Stomach (tissue), 9 donors: ENCODE results near the gene WSCD1. TPM values are rescaled to one million over a fixed set of nuclear protein-coding genes. Genes with fewer than 3 reads are reported as not detected.

ENCODE experiments used
- DNase-seq, 2 donors: peaks; one replicate each; pipeline versions ENCODE4 v3.0.0 to v3.0.0-alpha.2; 2013 to 2019
- H3K27ac ChIP-seq, 5 donors: fragments of 200-600 bp in 4 of 5; sonication (generic) in 4 of 5; one replicate each; pipeline ENCODE4 v1.5.1; 2013 to 2019; ENCODE audit warnings: mild to moderate bottlenecking in 1 of 5, moderate library complexity in 1 of 5
- H3K27me3 ChIP-seq, 3 donors: fragments of 200-600 bp; sonication (generic); one replicate each; pipeline ENCODE4 v1.5.1; 2017 to 2019; ENCODE audit warnings: mixed run types in 1 of 3
- H3K36me3 ChIP-seq, 4 donors: fragments of 200-600 bp; sonication (generic); 1 replicate in 3 of 4; 2 replicates in 1 of 4; pipeline ENCODE4 v1.5.1; 2016 to 2019
- H3K4me1 ChIP-seq, 4 donors: fragments of 200-600 bp; sonication (generic); one replicate each; pipeline ENCODE4 v1.5.1; 2016 to 2019
- H3K4me3 ChIP-seq, 4 donors: fragments of 200-600 bp; sonication (generic) in 3 of 4; one replicate each; pipeline ENCODE4 v1.5.1; 2016 to 2019; ENCODE audit warnings: mild to moderate bottlenecking in 1 of 4
- H3K9me3 ChIP-seq, 4 donors: fragments of 200-600 bp; sonication (generic); one replicate each; pipeline ENCODE4 v1.5.1; 2016 to 2019
- CTCF ChIP-seq, 7 experiments: fragments of 450-650 bp in 4 of 7; fragments of 200-600 bp in 3 of 7; sonication (generic) in 3 of 7; IDR thresholded peaks; one replicate each; pipeline ENCODE4 v1.5.1; 2016 to 2019; ENCODE audit warnings: antibody characterized with exemption in 7 of 7, control low read depth in 2 of 7, mild to moderate bottlenecking in 1 of 7
- EP300 ChIP-seq: sonication (generic); formaldehyde crosslinking; IDR thresholded peaks from one replicate; pipeline ENCODE4 v1.6.1; 2017; ENCODE audit warnings: antibody characterized with exemption
- POLR2A ChIP-seq, 4 donors: fragments of 450-650 bp; IDR thresholded peaks; one replicate each; pipeline ENCODE4 v1.6.1; 2016; ENCODE audit warnings: antibody characterized with exemption in 4 of 4, control low read depth in 2 of 4, mild to moderate bottlenecking in 1 of 4, moderate library complexity in 1 of 4
- POLR2AphosphoS5 ChIP-seq, 3 donors: sonication (generic); formaldehyde crosslinking; IDR thresholded peaks; one replicate each; pipeline ENCODE4 v1.6.1; 2016; ENCODE audit warnings: antibody characterized with exemption in 3 of 3
- WGBS, 5 donors: extraction: QIAGEN DNeasy Blood & Tissue Kit in 3 of 5; methylation state at CpG; one replicate each; pipeline versions ENCODE4 v1.1.5 to v1.1.7; 2013 to 2018; 5-methylcytosine and 5-hydroxymethylcytosine counted together
- intact Hi-C: fragments of 100-400 bp; cut with DNase I; formaldehyde crosslinking; loops from one replicate; pipeline ENCODE4 v1.15.1; 2023; ENCODE audit warnings: low total_unique reads
- polyA plus RNA-seq, 3 donors: library from polyadenylated mRNA; stranded (reverse); fragments of 200-250 nt; gene quantifications; one replicate each; pipeline ENCODE4 v1.2.3, GENCODE V29; 2013
- total RNA-seq, 5 donors: library from RNA; depleted of rRNA; stranded (reverse); fragments of >200 nt; gene quantifications; one replicate each; pipeline versions ENCODE4 v1.1.0 to v1.2.3, GENCODE V29; 2014 to 2016
- donor health status: healthy with polysubstance abuse.
- donor health status: Bipolar disorder and iron deficiency.
- donor health status: healthy.

WSCD1 gene
- total and polyA plus RNA-seq, 8 donors = 0.58 to 32.7 (median 1.2) TPM

GRCh38 chr17:6094926-6095325, 24.7 kb downstream of the WSCD1 start:
- Histone ChIP-seq H3K36me3 (no peaks in the 10 kb centered on the region), H3K9me3 (no peaks in the 10 kb centered on the region), H3K4me1 (no peaks in the 10 kb centered on the region), H3K27me3 (no peaks in the 10 kb centered on the region), H3K27ac (no peak overlapping the region), H3K4me3 (no peak overlapping the region)
- DNase-seq = no peak
- intact Hi-C loops = no loop called here
- 91 to 92% (median 92%) methylated on average over 10 to 11 of the region's 11 CpGs for WGBS, 5 donors
- TF ChIP-seq POLR2AphosphoS5 (IDR thresholded peaks at IDR 0.05) (no peak), EP300 (no peak), POLR2A (IDR thresholded peaks at IDR 0.05) (no peak), CTCF (IDR thresholded peaks at IDR 0.05) (no peak)

DNA sequence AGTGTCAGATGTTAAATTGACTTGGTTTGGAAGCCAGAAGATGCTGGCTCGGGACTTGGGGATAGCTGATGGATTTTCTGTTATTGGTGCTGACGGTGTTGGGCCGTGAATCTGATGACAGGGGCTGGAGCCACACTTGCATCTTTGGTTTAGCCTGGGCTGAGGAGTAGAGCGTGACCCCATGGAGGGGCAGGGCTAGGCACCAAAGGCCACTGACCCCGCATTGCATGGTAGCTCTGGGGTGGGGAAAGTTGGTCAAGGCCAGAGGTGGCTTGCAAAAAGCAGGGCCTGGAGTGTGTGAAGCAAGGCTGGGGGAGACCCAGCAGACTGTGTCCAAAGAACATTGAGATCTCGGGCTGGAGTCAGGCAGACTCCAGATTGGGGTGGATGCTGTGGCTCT, 25.3 kb downstream of the WSCD1 start:
- no peak for TF ChIP-seq POLR2A (IDR thresholded peaks at IDR 0.05)
- TF ChIP-seq EP300 = no peak
- TF ChIP-seq CTCF (IDR thresholded peaks at IDR 0.05) = no peak
- no peak for TF ChIP-seq POLR2AphosphoS5 (IDR thresholded peaks at IDR 0.05)
- WGBS, 5 donors = 83 to 95% (median 87%) methylated on average over 6 of the region's 6 CpGs
- Histone ChIP-seq H3K27me3 (no peaks in the 10 kb centered on the region), H3K4me3 (no peak overlapping the region), H3K9me3 (no peaks in the 10 kb centered on the region), H3K36me3 (no peaks in the 10 kb centered on the region), H3K27ac (no peak overlapping the region), H3K4me1 (no peaks in the 10 kb centered on the region)
- intact Hi-C loops = no loop called here
- no peak for DNase-seq

DNA sequence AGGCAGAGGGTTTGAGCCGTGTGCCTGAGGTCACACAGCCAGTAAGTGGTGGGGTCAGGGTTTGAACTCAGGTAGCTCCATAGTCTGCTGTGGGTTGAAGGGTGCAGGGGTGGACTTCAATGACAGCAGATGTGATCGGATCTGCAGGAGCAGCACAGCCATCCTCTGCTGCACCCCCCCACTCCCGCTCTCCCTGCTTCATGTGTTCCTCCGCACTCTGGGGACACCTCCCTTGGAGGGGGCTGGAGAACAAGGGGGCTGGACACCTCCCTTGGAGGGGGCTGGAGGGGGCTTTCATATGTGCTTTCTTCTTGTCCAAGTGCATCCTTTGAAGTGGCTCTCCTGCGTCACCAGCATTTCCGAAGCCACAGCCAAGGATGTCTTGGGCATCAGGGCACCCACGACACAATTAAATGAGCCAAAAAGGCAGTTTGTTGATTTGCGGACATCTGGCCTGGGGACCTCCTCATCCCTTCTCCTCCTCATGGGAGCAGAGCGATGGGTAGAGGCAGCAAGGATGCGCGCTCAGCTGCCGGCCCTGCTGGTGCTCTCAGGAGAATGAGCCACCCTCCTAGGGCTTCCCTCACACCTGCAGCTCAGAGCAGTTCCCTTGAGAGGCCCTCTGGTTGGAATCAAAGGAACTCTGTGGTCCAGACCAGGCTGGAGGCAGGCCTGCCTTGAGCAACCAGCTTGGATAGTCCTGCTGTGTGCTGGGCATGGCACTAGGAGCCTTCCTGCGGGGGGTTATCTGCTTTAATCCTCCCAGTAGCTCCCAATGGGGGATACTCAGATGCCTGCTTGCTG, 26.2 kb downstream of the WSCD1 start:
- H3K27ac ChIP-seq = no peak overlapping the region
- H3K27me3 ChIP-seq = no peaks in the 10 kb centered on the region
- intact Hi-C loops = no loop called here
- H3K9me3 ChIP-seq = no peaks in the 10 kb centered on the region
- 88 to 96% (median 92%) methylated on average over 13 of the region's 13 CpGs for WGBS, 5 donors
- H3K4me3 ChIP-seq = no peak overlapping the region
- no peak for TF ChIP-seq EP300
- TF ChIP-seq POLR2AphosphoS5 (IDR thresholded peaks at IDR 0.05) = no peak
- TF ChIP-seq CTCF (IDR thresholded peaks at IDR 0.05) = no peak
- no peak for TF ChIP-seq POLR2A (IDR thresholded peaks at IDR 0.05)
- H3K4me1 ChIP-seq = no peaks in the 10 kb centered on the region
- no peak for DNase-seq
- H3K36me3 ChIP-seq = no peaks in the 10 kb centered on the region

DNA sequence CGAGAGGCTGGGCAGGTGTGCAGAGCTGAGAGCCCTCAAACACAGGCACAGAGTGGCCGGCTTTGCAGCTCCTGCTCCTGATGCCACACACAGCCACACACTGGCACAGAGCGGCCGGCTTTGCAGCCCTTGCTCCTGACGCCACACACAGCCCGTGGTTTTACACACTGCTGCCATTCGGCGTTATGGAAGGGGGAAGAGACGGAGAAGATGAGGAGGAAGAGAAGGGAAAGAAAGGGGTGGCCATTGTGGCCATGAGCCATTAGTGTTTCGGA, 26.8 kb downstream of the WSCD1 start:
- H3K4me3 ChIP-seq = no peak overlapping the region
- H3K36me3 ChIP-seq = no peaks in the 10 kb centered on the region
- no peak for DNase-seq
- no peaks in the 10 kb centered on the region for H3K9me3 ChIP-seq
- intact Hi-C loops = no loop called here
- no peaks in the 10 kb centered on the region for H3K27me3 ChIP-seq
- TF ChIP-seq CTCF (IDR thresholded peaks at IDR 0.05) = no peak
- TF ChIP-seq POLR2AphosphoS5 (IDR thresholded peaks at IDR 0.05) = no peak
- no peak for TF ChIP-seq POLR2A (IDR thresholded peaks at IDR 0.05)
- no peak for TF ChIP-seq EP300
- H3K27ac ChIP-seq = no peak overlapping the region
- no peaks in the 10 kb centered on the region for H3K4me1 ChIP-seq
- WGBS, 5 donors = 86 to 92% (median 90%) methylated on average over 8 to 10 of the region's 10 CpGs
